Measurements from ENCODE around the gene ELAVL1. TPM values are rescaled to one million over a fixed set of nuclear protein-coding genes. Genes with fewer than 3 reads are reported as not detected.

ELAVL1 gene
- total and polyA plus RNA-seq, 2 of the 13 experiments (the other 11 are each of a cell fraction or from before 2014, with no cell fraction given) = 27.9 to 38.4 TPM

DNA sequence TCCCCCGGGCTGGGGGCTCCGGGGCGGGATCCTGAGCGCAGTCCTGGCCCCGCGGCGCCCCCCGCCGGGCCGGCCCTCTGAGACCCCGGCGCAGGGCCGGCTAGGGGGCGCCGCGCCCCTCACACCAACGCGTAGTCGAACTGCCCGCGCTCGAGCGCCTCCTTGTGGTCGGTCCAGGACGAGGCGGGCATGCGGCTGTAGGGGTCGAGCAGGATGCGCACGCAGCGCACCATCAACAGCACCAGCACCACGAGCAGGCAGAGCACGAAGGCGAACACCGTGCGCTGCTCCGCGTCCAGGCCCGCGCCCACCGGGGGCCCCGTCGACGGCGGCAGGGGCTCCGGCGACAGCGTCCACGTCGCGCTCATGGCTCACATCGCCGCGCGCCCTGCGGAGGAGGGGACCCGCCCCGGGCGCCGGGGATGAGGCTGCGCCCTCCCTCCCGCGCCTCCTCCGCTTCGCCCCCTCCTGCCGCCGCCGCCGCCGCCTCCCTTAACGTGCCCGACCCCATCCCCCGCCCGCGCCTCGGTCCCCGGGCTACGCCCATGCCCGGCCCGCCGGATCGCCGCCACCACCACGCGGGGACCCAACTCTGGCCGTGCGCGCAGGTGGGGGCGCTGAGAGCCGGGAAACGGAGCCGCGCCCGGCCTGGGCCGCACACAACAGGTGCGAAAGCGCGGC is 80.1 kb downstream of the ELAVL1 start (continued):
- TF ChIP-seq, protein P1, sequence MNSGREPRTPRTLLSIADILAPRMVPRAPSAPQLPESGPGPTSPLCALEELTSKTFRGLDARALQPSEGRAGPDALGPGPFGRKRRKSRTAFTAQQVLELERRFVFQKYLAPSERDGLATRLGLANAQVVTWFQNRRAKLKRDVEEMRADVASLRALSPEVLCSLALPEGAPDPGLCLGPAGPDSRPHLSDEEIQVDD (CRISPR knock-in tag; IDR thresholded peaks at IDR 0.05; ENCODE audit: borderline replicate concordance) = peak; percentile 89; the same call in 1 of the 2 replicates
- TF ChIP-seq SP4 (CRISPR knock-in tag; IDR thresholded peaks at IDR 0.05) = 0 out of 2 replicates have a peak, but pooled peaks have one; percentile 24
- no peak for TF ChIP-seq ZFAT (CRISPR knock-in tag; conservative IDR thresholded peaks at IDR 0.05)
- no peak for TF ChIP-seq NFYB (CRISPR knock-in tag; IDR thresholded peaks at IDR 0.05)
- TF ChIP-seq SMC3 (IDR thresholded peaks at IDR 0.05; ENCODE audit: low read length) = no peak; the same call in 1 of the 2 replicates
- TF ChIP-seq ZFP36L2 (CRISPR knock-in tag; IDR thresholded peaks at IDR 0.05) = 0 out of 2 replicates have a peak, but pooled peaks have one; percentile 53
- no peak for TF ChIP-seq LCORL (IDR thresholded peaks at IDR 0.05)
- peak; percentile 47; the same call in 1 of the 2 replicates for TF ChIP-seq LCORL (CRISPR knock-in tag; IDR thresholded peaks at IDR 0.05)
- TF ChIP-seq SP1 (IDR thresholded peaks at IDR 0.05) = no peak
- peak; percentile 42; the same call in 1 of the 2 replicates for TF ChIP-seq SP1 (CRISPR knock-in tag; IDR thresholded peaks at IDR 0.05)
- TF ChIP-seq WIZ (CRISPR knock-in tag; IDR thresholded peaks at IDR 0.05) = no peak

DNA sequence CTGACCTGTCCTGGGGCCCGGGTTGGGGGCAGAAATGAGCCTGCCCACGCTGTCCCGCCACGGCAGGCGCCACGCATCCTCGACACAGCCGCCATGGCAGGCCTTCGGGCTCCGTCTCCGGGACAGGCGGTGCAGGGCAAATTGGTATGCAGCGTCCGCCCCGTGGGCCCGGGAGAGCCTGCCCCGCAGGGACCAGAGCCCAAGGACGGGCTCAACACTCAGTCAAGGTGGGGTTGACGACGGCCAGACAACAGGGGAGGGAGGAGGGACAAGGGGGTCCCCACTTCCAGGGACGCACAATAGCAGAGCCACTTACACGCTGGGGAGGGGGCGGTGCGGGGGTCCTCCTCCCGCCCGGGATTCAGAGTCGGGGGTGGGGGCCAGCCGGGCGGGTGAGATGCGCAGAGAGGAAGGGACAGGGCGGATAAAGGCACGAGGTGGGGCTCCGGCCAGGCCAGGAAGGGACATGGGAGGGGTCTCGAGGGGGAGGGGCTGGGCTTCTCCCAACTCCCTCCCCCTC is 80.7 kb downstream of the ELAVL1 start:
- Histone ChIP-seq H2AFZ (ENCODE audit: low read length) (no peak overlapping the region), H3K27ac (ENCODE audit: extremely low read length, insufficient read depth, low read length) (no peak overlapping the region), H3K36me3 (replicated peaks in 1 of 2; ENCODE audit: control insufficient read depth in 1 of 2, insufficient read depth in 2 of 2, low read length in 2 of 2) (peaks cover 6 to 10% of the 10 kb centered on the region in 2 experiments; a peak in 2 of 5 replicates), H4K20me1 (ENCODE audit: insufficient read depth, low read length) (peaks cover 5% of the 10 kb centered on the region; the same call in 1 of the 2 replicates), H3K4me1 (ENCODE audit: insufficient read depth, low read length) (peaks cover 8% of the 10 kb centered on the region), H3K9ac (ENCODE audit: insufficient read depth, low read depth, low read length) (no peak overlapping the region), H3K4me3 (replicated peaks in 1 of 3; ENCODE audit: insufficient read depth in 1 of 3, low read depth in 2 of 3, low read length in 3 of 3) (peak overlapping the region in 1 of 3 experiments; percentile 55; a peak in 1 of 6 replicates), H3K27me3 (ENCODE audit: control insufficient read depth in 1 of 2, insufficient read depth in 2 of 2, low read length in 2 of 2) (no peaks in the 10 kb centered on the region; a peak in 1 of 5 replicates), H3K79me2 (ENCODE audit: insufficient read depth, low read length) (no peaks in the 10 kb centered on the region), H3K9me3 (ENCODE audit: low read length) (no peaks in the 10 kb centered on the region), H3K4me2 (ENCODE audit: low read depth, low read length) (peak overlapping the region; percentile 55)
- 81% methylated on average over 12 of the region's 34 CpGs for WGBS (ENCODE audit: low lambda C conversion rate)
- FAIRE-seq = no peak
- no peak for ATAC-seq
- DNase-seq (ENCODE audit: low spot score) = no peak
- TF ChIP-seq ZNF34 (CRISPR knock-in tag; IDR thresholded peaks at IDR 0.05; ENCODE audit: borderline replicate concordance) = no peak
- TF ChIP-seq, protein P2, sequence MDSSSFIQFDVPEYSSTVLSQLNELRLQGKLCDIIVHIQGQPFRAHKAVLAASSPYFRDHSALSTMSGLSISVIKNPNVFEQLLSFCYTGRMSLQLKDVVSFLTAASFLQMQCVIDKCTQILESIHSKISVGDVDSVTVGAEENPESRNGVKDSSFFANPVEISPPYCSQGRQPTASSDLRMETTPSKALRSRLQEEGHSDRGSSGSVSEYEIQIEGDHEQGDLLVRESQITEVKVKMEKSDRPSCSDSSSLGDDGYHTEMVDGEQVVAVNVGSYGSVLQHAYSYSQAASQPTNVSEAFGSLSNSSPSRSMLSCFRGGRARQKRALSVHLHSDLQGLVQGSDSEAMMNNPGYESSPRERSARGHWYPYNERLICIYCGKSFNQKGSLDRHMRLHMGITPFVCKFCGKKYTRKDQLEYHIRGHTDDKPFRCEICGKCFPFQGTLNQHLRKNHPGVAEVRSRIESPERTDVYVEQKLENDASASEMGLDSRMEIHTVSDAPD (CRISPR knock-in tag; IDR thresholded peaks at IDR 0.05) = 0 out of 2 replicates have a peak, but pooled peaks have one; percentile 7
- in situ Hi-C loops (cut with HindIII; ENCODE audit: extremely low pct_ligation_motif_present, low pct_unique_long_range_greater_than_20kb) (loop anchor here (5.0 kb wide), 1 partner anchor 72 kb away; no protein-coding TSS in a partner anchor), intact Hi-C loops (cut with micrococcal nuclease; ENCODE audit: unreplicated experiment) (loop anchor here (2.0 kb wide), 1 partner anchor 72 kb away; no protein-coding TSS in a partner anchor)
- POLR2A ChIA-PET = interaction anchor here (0.5 kb wide), 1 partner anchor 28 kb away, joined by 3 read pairs; no protein-coding TSS in a partner anchor
- BruUV-seq (replicated peaks) = no TSS peak
- CTCF ChIA-PET (ENCODE audit: low intra/inter-chr PET ratio, low total read pairs) = interaction anchor here (1.2 to 2.7 kb wide), 2 partner anchors 56 to 71 kb away, joined by 4 to 28 read pairs; no protein-coding TSS in a partner anchor
